ENCODE results near the gene BLMH. TPM values are rescaled to one million over a fixed set of nuclear protein-coding genes. Genes with fewer than 3 reads are reported as not detected.

Gene BLMH
- total RNA-seq, 4 donors from 2014 or later, result 17.0 to 32.4 (median 28.6) TPM

DNA sequence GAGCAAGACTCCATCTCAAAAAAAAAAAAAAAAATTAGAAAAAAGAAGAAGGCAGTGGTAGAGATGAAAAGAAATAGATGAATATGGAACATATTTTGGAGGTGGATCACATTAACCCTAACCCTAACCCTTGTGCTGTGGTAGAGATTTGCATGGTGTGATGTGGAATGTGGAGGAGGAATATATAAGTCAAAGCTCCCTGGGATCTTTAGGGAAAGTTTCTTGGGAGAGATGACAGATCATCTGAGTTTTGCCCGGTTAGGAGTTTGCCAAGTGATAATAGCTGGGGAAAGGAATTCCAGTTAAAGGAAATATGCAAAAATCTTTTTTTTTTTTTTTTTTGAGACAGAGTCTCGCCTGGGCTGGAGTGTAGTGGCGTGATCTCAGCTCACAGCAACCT, 13.0 kb upstream of the BLMH start:
- TF ChIP-seq CTCF (IDR thresholded peaks at IDR 0.05; ENCODE audit: low read depth), result no peak

- TF ChIP-seq CTCF (IDR thresholded peaks at IDR 0.05; ENCODE audit: low read depth), result no peak
These were observed 10.5 kb upstream of the BLMH start for GRCh38 chr17:30302241-30302640.

DNA sequence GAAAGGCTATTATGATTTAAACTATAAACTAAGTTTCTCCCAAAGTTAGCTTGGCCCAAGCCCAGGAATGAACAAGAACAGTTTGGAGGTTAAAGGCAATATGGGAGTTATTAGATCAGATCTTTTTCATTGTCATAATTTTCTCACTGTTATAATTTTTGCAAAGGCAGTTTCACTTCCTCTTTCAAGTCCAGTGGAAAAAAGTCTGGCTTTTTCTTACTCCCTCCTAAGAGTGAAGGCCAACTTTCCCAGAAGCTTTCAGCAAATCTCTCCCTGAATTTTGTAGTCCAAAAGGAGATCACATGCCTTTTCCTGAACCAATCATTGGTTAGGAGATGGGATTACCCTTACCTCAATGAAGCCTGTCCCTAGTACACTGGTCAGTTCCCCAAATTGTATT, 9.1 kb upstream of the BLMH start:
- no peak for TF ChIP-seq CTCF (IDR thresholded peaks at IDR 0.05; ENCODE audit: low read depth)

DNA sequence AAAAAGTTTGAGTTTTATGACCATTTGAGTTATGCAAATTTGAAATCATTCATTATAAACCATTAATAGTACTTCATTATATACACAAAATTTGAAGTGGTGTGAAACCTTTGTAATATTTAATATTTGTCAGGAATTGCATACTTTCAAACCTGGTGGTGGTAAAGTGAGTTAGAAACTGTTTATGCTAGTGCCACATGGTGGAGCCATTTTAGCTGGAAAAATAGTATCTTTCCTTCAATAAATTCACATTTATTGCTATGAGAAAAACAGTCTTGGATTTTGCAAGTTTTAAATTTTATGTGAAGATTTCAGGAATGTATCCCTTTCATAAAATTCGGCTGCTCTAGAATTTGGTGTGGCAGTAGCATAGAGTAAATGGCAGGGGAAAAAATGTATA, 7.3 kb upstream of the BLMH start:
- no peak for TF ChIP-seq CTCF (IDR thresholded peaks at IDR 0.05; ENCODE audit: low read depth)

GRCh38 chr17:30297715-30298114, 6.0 kb upstream of the BLMH start:
- TF ChIP-seq CTCF (IDR thresholded peaks at IDR 0.05; ENCODE audit: low read depth), result no peak

- TF ChIP-seq CTCF (IDR thresholded peaks at IDR 0.05; ENCODE audit: low read depth), result no peak
These were observed 4.8 kb upstream of the BLMH start for GRCh38 chr17:30296499-30297080.

GRCh38 chr17:30292286-30292858, 628 bp upstream of the BLMH start:
- no peak for TF ChIP-seq CTCF (IDR thresholded peaks at IDR 0.05; ENCODE audit: low read depth)

All from subcutaneous adipose tissue (tissue), 4 donors.